Islet of Langerhans (tissue), 1 donor: ENCODE measurements around the gene RNF223.
"Not testable (repeated sequence)": the region's sequence is repeated elsewhere in the genome, so short reads cannot be mapped to it uniquely, and the experiment has no call there.

Experiments
- FAIRE-seq: peaks from one replicate; lab custom pipeline; 2011; peaks lifted over from hg19 to GRCh38; lab: Jason Lieb, UNC

Gene RNF223

DNA sequence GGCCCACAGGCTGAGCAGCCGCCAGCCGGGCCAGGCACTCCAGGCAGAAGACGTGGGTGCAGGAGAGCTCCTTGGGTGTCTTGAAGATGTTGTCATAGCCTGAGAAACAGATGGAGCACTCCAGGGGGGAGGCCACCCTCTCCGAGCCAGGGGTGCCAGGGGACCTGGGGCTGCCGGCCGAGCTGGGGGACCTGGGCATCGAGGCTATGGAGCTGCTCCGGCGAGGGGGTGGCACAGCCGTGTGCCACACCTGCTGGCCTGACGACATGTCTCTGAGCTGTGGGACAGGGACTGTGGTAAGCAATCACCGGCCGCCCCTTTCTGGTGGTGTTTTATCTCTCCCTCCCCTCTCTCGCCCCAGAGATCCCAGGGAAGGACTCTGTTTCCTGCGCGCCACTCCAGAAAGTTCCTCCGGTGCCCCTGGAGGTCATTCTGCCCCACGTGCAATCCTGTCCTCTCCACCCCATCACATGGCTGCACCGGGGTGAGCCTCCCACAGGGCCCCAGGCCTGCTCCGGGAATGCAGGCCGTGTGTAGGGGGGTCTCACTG, 1.7 kb downstream of the RNF223 start:
- FAIRE-seq: no peak

DNA sequence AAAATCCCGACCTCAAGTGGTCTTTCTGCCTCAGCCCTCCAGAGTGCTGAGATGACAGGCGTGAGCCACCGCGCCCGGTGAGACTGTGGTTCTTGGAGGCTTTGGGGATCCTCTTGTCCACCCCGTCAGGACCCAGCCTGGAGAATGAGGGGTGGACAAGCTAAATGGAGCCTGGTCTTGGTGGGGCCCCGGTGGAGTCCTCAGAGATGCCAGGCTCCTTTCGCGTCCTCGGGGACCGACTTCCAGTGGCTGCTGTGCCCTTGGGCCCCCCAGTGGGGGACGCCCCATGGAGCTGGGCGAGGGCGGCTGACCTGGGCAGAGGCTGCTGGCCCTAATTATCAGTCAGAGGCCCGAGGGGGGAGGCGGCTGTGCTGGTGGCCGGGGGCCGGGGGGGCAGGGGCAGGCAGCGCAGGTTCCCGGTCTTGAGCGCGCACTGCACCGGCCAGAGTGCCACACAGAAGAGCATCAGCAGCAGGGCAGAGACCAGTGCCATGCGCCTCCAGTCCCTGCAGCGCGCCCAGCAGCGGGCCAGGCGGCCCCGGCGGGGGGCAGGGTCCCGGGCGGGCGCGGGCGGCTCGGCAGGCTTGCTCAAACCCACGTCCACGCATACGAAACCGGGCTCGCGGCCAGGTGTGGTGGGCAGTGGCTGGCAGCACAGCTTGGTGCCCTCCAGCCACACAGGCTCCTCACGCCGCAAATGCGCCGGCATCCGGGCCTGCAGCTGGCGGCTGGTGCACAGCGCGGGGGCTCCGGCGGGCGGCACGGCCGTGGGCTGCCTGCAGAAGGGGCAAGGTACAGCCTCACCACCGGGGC, 2.4 kb downstream of the RNF223 start:
- no peak for FAIRE-seq

DNA sequence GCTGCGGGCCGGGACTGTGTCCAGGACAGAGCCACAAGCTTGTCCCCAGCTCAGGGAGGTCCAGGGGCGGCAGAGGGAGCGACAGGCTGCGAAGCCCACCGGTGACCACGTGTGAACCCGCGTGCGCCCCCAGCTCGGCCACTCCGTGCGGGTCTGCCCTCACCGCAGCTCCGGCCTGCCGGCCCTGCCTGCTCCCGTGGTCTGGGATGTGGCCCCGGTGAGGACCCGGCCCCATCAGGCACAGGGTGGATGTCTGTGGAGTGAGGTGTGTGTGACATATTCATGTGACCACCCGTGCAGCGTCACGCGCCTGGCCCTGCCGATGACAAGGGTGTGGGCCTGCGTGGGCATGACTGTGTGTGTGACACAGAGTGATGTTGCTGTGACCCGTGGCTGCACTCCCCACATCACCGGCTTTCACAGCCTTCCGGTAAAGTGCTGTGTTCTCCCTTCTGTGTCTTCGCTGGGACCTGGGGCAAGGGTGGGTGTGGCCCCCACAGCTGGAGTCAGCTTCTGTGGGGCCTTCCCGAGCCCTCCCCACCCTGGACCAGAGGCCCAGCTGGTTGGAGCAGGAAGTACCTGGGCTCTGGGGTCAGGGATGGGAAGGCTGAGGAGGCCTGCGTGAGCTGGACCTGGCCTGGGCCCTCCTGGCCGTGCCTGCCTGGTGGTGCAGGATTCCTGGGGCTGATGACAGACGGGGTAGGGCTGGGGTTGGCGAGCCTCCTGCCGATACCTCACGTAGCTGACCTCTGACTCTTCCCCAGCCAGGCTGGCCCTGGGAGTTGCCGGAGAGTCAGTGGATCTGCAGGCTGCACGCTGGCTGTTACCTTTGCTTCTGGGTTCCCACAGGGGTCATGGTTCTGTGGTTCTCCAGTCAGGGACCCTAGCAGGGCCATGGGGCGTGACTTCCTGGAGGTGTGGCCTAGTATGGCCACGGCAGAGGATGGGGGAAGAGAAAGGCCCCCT, 4.1 kb downstream of the RNF223 start:
- FAIRE-seq: no peak

DNA sequence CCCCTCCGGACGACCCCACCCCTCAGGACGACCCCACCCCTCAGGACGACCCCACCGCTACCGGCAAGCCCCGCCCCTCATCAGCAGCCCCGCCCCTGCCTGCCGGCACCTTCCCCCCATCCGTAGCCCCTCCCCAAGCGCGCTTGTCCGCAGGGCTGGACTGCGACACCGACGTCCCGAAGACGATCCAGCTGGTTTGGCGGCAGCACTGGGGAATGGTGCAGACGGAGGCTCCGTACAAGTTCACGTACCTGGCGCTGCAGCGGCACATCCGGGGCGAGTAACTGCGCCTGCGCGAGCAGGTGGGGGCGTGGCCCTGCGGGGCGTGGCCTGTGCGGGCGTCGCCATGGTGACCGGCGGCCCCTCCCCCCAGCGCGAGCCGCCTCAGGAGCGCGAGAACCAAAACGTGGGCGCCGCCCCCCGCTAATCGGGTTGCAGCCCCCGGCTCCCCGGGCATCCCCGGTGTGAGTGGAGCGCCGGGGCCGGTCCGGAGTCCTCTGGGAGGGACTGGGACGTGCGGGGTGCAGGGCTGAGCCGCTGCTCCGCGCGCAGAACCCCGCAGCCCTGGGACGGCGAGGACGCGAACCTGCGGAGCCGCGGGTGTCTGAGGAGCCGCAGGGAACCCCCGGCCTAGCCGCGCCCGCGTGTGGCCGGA, 4.9 kb downstream of the RNF223 start:
- no peak for FAIRE-seq

DNA sequence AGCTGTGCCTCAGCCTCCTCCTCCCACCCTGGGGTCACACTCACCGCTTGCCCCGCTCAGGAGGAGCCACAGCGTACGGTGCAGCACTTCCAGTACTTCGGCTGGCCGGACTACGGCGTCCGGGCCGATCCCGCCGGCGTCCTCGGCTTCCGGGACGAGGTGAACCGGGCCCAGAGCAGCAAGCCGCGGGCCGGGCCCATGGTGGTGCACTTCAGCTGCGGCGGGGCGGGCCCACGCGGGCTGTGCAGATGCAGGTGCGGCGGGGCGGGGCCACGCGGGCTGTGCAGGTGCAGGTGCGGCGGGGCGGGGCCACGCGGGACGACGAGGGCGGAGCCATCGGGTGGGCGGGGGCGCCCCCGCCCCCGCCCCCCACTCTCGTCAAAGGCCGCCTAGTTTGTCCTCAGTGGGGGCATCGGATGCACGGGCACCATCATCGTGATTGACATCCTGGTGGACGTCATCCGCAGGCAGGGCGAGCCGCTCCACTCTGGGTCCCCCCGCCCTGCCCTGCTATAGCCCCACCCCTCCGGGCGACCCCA, 5.5 kb downstream of the RNF223 start:
- no peak for FAIRE-seq

DNA sequence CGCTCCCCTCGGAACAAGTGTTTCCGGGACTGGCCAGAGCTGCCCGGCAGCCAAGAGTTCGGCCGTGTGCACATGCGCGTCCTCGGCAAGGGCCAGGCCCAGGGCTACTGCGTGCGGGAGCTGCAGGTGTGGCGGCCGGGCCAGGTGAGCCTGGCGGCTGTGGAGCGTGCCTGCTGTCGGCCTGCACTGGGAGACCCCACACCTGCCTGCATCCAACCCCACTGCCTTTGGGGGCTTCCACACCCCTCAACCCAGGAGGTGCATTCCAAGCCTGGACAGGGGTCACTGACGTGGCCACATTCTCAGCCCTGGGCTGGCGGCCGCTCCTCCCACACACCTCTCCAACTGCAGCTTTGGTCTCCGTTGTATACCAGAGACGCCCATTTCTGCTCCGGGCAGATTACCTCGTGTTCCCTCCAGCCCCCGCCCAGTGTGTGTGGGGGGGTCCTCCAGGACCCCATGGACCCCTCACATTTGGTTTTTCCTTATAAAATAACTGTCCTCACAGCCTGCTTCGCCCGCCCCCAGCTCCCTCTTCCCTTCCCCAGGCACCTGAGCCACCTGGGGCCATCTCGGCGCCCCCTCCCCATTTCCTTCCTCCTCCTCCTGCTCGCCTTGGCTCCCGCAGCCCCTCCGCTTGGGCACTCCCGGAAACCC, 6.1 kb downstream of the RNF223 start:
- FAIRE-seq: no peak

DNA sequence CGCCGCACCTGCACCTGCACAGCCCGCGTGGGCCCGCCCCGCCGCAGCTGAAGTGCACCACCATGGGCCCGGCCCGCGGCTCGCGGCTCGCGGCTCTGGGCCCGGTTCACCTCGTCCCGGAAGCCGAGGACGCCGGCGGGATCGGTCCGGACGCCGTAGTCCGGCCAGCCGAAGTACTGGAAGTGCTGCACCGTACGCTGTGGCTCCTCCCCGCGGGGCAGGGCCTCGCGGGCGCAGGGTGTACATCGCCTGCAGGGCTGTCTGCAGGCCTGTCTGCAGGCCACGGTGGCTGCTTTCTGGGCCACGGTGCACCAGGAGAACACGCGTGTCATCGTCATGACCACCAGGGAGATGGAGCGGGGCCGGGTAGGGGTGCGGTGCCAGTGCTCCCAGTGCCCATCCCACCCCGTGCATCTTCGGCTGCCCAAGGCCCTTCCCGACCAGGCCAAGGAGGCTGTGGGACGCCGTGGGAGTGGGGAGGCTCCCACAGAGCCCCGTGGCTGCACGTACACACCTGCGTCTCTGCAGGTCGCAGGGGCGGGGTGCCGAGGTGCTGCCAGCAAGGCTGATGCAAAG, 6.7 kb downstream of the RNF223 start:
- no peak for FAIRE-seq

DNA sequence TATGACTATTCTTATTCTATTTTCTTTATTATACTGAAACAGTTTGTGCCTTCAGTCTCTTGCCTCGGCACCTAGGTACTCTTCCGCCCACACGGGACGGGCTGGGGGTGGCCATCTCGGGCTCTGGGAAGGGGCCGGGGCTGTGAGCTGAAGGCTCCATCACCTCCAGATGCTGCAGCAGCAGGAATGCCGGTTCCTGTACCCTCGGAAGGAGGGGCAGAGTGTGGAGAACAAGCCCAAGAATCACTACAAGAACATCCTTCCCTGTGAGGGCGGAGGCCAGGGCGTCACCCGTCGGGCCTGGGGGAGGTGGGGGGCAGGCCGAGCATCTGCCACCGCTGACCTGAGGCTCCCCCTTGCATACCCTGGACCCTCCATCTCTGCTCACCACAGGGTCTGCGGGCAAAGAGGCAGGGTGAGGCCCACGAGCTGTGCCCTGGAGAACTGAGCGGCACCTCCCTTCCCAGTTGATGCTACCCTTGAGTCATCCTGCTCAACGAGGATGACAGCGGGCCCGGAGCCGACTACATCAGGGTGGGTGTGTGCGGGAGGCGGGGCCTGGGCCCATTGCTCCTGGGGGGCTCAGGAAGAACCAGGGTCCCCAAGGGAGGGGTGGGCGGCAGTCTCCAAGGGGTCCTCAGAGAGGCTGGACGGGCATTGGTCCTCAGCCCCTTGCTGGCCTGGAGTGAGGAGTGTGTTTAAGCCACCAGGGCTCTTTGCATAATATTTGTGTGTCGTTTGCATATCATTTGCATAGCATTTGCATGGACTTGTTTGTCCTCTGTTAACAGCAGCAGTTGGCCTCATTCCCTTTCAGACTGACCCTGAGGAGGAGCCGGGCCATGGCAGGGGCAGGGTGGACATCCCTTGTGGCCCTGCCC, 7.5 kb downstream of the RNF223 start:
- no peak for FAIRE-seq

DNA sequence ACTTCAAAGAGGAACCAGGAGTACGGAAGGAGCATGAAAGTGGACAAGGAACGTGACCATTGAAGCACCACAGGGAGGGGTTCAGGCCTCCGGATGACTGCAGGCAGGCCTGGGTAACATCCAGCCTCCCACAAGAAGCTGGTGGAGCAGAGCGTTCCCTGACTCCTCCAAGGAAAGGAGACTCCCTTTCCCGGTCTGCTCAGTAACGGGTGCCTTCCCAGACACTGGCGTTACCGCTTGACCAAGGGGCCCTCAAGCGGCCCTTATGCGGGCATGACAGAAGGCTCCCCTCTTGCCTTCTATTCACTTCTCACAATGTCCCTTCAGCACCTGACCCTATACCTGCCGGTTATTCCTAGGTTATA, 8.2 kb downstream of the RNF223 start:
- not testable (repeated sequence) for FAIRE-seq

DNA sequence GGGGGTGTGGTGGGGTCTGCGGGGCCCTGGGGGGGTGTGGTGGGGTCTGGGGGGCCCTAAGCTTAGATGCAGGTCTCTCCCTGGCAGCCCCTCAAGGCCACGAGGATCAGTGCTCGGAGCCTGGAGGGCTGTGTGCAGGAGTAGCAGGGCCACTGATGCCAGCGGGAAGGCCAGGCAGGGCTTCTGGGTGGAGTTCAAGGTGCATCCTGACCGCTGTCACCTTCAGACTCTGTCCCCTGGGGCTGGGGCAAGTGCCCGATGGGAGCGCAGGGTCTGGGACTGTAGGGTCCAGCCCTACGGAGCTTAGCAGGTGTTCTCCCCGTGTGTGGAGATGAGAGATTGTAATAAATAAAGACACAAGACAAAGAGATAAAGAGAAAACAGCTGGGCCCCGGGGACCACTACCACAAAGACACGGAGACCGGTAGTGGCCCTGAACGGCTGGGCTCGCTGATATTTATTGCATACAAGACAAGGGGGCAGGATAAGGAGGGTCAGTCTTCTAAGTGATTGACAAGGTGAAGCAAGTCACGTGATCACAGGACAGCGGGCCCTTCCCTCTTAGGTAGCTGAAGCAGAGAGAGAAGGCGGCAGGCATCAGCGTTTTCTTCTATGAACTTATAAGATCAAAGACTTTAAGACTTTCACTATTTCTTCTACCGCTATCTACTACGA, 8.7 kb downstream of the RNF223 start:
- FAIRE-seq: no peak

DNA sequence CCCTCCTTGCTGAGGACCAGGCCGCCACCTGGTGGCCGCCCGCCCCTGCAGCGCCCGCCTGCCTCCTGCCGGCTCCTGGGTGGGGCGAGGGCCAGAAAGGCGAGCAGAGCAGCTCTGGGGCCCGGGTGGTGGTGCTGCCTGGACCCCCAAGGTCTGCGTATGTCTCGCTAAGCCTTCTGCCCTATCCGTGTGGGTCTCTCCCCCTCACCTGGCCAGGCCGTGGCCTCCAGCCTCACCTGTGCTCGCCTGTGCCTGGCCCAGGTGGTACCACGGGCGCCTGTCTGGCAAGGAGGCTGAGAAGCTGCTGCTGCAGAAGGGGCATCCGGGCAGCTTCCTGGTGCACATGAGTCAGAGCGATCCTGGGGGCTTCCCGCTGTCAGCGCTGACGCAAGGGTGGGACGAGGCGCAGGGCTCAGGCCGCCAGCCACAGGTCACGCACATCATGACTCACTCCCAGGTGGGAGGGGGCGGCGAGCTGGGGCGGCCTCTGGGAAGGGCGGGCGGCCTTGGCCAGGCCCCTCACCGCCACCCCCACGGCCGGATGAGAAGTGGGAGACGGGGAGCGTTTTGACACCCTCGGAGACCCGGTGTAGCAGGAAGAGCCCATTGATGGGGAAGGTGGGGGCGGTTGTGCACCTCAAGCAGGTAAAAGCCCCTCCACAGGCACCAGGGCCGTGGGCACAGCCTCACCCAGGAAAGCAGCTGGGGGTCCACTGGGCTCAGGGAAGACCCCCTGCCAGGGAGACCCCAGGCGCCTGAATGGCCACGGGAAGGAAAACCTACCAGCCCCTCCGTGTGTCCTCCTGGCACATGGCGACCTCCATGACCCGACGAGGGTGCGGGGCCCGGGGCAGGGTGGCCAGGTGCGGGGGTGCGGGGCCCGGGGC, 9.9 kb downstream of the RNF223 start:
- no peak for FAIRE-seq

DNA sequence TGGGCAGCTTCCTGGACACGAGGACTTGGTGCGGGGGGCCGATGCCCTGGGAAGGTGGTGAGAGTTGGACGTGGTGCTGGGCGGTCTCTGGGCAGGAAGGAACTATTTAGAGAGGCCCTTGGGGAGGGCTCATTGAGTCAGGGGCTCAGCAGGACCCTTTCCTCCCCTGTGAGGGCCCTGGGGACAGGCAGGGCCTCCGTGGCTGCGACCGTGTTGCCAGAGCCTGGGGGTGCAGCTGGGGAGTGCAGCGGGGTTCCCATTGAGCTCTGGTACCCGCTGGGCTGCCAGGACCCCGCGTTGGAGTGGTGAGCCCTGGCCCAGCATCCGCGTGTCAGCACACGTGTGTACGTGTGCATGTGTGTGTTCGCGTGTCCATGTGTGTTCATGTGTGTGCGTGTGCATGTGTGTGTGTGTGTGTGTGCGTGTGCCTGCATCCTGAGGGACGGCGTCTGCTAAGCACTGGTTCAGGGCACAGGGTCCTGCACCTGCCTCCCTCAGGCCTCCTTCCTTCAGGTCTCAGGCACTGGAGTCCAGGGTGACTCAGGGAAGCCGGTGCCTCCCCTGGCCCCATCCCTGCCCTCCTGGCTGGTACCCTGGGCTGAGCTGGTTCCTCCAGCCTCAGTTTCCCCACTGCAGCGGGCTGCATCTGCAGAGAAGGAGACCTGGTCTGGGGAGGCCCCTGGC, 10.7 kb downstream of the RNF223 start:
- no peak for FAIRE-seq

DNA sequence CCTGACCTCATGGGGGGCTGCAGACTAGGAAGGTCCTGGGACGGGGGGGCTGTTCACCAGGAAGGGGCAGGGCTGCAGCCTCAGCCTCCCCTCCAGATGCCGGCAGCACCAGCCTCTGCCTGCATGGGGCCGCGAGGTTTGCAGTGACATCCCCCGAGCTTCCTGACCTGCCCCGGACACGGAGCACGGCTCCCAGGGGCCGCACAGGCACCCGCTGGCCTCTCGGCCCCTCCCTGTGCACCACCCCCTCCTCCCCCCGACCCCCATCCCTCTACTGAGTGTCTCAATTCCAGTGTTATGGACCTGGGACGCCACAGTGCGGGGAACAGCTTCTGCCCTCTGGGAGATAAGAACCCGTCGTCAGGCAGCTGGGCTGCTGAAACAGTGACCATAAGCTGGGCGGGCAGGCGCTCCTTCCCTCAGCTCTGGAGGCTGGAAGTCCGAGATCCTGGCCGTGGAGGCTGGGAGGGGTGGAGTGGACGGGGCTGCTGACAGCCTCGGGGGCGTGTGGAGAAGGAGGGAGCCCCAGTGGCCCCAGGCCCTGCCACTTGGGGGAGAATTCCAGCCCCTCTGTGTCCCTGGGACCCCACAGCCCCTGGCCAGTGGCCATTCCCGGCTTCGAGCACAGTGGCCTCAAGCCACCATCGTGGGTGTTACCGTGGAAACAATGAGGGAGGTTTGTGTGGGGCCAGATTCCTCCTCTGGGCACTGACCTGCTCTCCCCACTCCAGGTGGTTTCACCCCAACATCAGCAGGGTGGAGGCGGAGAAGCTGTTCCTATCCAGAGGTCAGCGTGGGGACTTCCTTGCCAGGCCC, 11.6 kb downstream of the RNF223 start:
- FAIRE-seq: no peak

DNA sequence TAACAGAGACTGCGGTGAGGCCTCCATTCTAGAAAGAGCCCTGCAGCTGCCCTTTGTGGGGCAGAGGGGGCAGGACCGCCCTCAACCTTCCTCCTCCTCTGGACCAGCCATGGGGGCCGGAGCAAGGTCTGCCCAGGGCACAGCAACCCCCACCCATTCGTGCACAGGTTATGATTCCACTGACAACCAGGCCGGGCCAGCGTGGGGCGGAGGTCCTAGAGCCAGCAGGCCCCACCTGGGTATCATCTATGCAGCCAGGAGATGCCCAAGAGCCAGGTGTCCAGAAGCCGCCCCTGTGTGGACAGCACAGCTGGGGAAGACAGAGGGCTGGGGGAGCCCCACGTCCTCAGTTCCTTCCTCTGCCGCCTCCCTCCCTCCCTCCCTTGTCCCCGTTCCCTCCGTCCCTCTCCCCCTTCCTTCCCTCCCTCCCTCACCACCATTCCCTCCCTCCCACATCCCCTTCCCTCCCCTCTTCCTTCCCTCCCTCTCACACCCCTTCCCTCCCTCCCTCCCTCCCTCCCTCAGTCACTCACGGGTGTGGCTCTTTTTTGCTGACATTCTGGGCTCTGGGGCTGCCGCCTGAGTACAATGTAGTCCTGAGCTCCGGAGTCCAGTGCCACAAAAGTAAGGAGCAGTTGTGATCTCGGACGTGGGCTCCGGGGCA, 12.3 kb downstream of the RNF223 start:
- FAIRE-seq: no peak

DNA sequence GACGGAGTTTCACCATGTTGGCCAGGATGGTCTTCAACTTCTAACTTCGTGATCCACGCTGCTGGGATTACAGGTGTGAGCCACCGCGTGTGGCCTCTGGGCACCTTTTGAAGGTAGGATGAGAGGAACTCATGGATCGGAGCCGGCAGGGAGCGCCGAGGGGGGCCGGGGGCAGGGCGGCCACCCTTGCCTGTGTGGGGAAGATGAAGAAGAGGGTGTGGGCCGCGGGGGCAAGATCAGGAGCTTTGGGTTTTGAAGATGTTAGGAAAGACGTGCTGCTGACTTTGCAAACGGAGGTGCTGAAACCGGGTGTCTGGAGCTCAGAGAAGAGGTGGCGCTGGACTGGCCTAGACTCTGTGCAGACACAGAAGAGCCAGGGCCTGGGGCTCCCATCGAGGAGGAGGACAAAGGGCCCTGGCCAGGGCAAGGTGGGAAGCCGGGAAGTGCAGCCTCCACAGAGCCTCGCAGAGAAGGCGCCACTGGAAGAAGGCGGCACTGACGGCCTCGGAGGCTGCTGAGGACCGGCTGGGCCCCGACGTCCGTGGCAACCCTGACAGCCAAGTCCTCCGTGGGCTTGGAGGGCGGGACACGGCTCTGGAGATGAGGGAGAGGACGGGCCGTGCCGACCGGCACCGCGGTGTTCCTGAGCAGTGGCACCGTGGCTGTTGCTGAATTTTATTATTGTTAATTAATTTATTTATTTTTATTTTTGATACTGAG, 13.7 kb downstream of the RNF223 start:
- no peak for FAIRE-seq
